Activated B cell treated with CpG ODN at 0.5 μM for 24 hours (primary cell): ENCODE data around the gene NOL4L. TPM values are rescaled to one million over a fixed set of nuclear protein-coding genes. Genes with fewer than 3 reads are reported as not detected.

Experiments used
- ATAC-seq: fragments of 200-7000 bp; cut with Tn5 transposase; one replicate; pipeline ENCODE4 v1.10.0; 2021; ENCODE audit warnings: low read depth, mild to moderate bottlenecking, moderate library complexity
- CTCF ChIA-PET: fragments of 350-600 bp; sonication (Branson Sonifier 250); formaldehyde crosslinking; loops from one replicate; lab custom pipeline; 2021; ENCODE audit warnings: antibody characterized with exemption; lab: Charles Lee
- POLR2A ChIA-PET: fragments of 350-600 bp; sonication (Branson Sonifier 250); formaldehyde crosslinking; loops from one replicate; lab custom pipeline; 2021; ENCODE audit warnings: antibody characterized with exemption; lab: Charles Lee
- DNase-seq: peaks from one replicate; pipeline ENCODE4 v3.0.0; 2022
- H3K27ac Mint-ChIP-seq: one replicate; pipeline ENCODE4 v1.8.0; 2020; ENCODE audit warnings: mixed read lengths
- H3K27me3 Mint-ChIP-seq: one replicate; pipeline ENCODE4 v1.8.0; 2021; ENCODE audit warnings: mixed read lengths
- H3K36me3 Mint-ChIP-seq: one replicate; pipeline ENCODE4 v1.8.0; 2021; ENCODE audit warnings: low read depth, mixed read lengths
- H3K4me1 Mint-ChIP-seq: one replicate; pipeline ENCODE4 v1.8.0; 2021; ENCODE audit warnings: mixed read lengths
- H3K4me3 Mint-ChIP-seq: one replicate; pipeline ENCODE4 v1.8.0; 2020; ENCODE audit warnings: mild to moderate bottlenecking, mixed read lengths
- H3K9me3 Mint-ChIP-seq: one replicate; pipeline ENCODE4 v1.8.0; 2020; ENCODE audit warnings: mixed read lengths
- CTCF ChIP-seq: fragments of 200-600 bp; IDR thresholded peaks from one replicate; pipeline ENCODE4 v1.8.0; 2022; ENCODE audit warnings: antibody characterized with exemption, mild to moderate bottlenecking
- intact Hi-C: fragments of 100-400 bp; cut with micrococcal nuclease; formaldehyde crosslinking; loops from one replicate; pipeline ENCODE4 v1.15.1; 2024
- total RNA-seq: library from RNA; stranded (reverse); gene quantifications from 2 replicates; pipeline ENCODE4 v1.2.3, GENCODE V29; 2022

Gene NOL4L
- total RNA-seq, 1 donor from 2014 or later = 4.7 TPM

DNA sequence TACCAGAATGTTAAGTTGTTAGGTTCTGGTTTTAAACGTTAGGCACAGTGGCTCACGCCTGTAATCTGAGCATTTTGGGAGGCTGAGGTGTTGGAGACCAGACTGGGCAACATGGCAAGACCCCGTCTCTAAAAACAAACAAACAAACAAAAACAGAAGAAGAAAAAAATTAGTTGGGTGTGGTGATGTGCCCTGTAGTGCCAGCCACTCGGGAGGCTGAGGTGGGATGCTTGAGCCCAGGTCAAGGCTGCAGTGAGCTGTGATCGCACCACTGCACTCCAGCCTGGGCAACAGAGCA lies 19.4 kb downstream of the NOL4L start:
- no peak overlapping the region for H3K27ac Mint-ChIP-seq

GRCh38 chr20:32564921-32565734 lies 20.0 kb downstream of the NOL4L start:
- H3K4me3 Mint-ChIP-seq = no peak overlapping the region
- ATAC-seq = no peak
- CTCF ChIA-PET = no interaction called here
- no peak overlapping the region for H3K27ac Mint-ChIP-seq
- POLR2A ChIA-PET = interaction anchor here (0.6 kb wide), 1 partner anchor 517 kb away, joined by 6 read pairs; no protein-coding TSS in a partner anchor
- H3K36me3 Mint-ChIP-seq = no peaks in the 10 kb centered on the region
- DNase-seq = no peak
- intact Hi-C loops = no loop called here
- H3K9me3 Mint-ChIP-seq = no peaks in the 10 kb centered on the region
- TF ChIP-seq CTCF = no peak
- peaks cover 4% of the 10 kb centered on the region for H3K4me1 Mint-ChIP-seq
- peaks cover 3% of the 10 kb centered on the region for H3K27me3 Mint-ChIP-seq

More for the DNA sequence above, 19.4 kb downstream of the NOL4L start:
- ChIA-PET POLR2A (no interaction called here), CTCF (no interaction called here)
- DNase-seq (no peak), ATAC-seq (no peak)
- intact Hi-C loops = no loop called here
- TF ChIP-seq CTCF = no peak
- Mint-ChIP-seq H3K4me3 (no peak overlapping the region), H3K9me3 (no peaks in the 10 kb centered on the region), H3K36me3 (no peaks in the 10 kb centered on the region), H3K4me1 (peaks cover 3% of the 10 kb centered on the region), H3K27me3 (no peaks in the 10 kb centered on the region)

DNA sequence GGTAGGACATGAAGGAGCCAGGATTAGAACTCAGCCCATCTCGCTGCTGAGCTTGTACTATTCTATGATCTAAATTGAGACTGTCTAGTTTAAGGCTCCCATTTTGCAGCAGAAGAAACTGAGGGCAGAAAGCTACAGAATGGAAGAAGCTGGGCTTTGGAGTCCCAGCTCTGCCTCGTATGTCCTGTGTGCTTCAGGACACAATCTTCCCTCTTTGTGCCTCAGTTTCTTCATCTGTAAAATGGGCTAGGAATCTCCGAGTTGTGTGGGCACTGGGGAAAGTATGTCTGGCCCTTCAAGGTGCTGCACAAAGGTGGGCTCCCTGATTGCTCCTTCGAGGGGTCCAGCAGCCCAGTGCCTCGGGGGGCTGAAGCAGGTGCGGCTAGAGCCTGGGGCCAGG lies 20.7 kb downstream of the NOL4L start:
- Mint-ChIP-seq H3K4me1 (peaks cover 4% of the 10 kb centered on the region), H3K36me3 (no peaks in the 10 kb centered on the region), H3K27me3 (peaks cover 5% of the 10 kb centered on the region), H3K4me3 (no peak overlapping the region), H3K9me3 (no peaks in the 10 kb centered on the region), H3K27ac (no peak overlapping the region)
- DNase-seq = no peak
- intact Hi-C loops = no loop called here
- no peak for ATAC-seq
- POLR2A ChIA-PET = interaction anchor here (0.6 kb wide), 1 partner anchor 516 kb away, joined by 6 read pairs; no protein-coding TSS in a partner anchor
- CTCF ChIA-PET = no interaction called here
- TF ChIP-seq CTCF = no peak

- ChIA-PET POLR2A (interaction anchor here (0.6 kb wide), 1 partner anchor 25 kb away, joined by 3 read pairs; no protein-coding TSS in a partner anchor), CTCF (no interaction called here)
- Mint-ChIP-seq H3K9me3 (no peaks in the 10 kb centered on the region), H3K4me3 (no peak overlapping the region), H3K27me3 (peaks cover 9% of the 10 kb centered on the region), H3K27ac (no peak overlapping the region), H3K4me1 (peaks cover 4% of the 10 kb centered on the region), H3K36me3 (no peaks in the 10 kb centered on the region)
- no peak for TF ChIP-seq CTCF
- intact Hi-C loops = no loop called here
- ATAC-seq (no peak), DNase-seq (no peak)
Measured at GRCh38 chr20:32563311-32564272, 21.5 kb downstream of the NOL4L start.

DNA sequence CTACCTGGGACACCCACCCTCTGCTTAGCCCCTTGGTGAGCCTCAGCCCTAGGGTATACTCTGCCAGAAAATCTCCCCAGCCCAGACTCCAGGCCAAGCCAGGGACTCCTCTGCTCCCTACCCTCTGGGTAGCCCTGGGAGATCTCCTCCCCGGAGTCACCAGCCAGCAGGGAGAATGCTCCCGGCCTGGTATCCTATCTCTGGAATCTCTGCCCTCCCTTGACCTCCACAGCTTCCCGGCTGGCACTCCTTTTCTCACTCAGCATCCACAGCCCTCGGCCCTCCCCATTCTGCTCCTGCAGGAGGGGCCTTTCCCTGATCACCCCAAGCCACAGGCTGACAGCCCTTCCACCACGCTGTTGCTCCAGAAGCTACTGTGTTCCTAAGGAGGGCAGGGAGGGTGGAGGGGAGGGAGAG lies 22.6 kb downstream of the NOL4L start:
- Mint-ChIP-seq H3K36me3 (no peaks in the 10 kb centered on the region), H3K27me3 (peaks cover 9% of the 10 kb centered on the region), H3K4me1 (peaks cover 4% of the 10 kb centered on the region), H3K4me3 (no peak overlapping the region), H3K9me3 (no peaks in the 10 kb centered on the region), H3K27ac (no peak overlapping the region)
- intact Hi-C loops = no loop called here
- TF ChIP-seq CTCF = no peak
- no peak for DNase-seq
- ChIA-PET CTCF (no interaction called here), POLR2A (no interaction called here)
- ATAC-seq = no peak
